Hematopoietic multipotent progenitor cell treated with erythropoietin and hydrocortisone succinate and interleukin-3 and kit ligand, for 17 days (in vitro differentiated cells): ENCODE measurements around the gene CRYGB.
"Not testable (repeated sequence)": the region's sequence is repeated elsewhere in the genome, so short reads cannot be mapped to it uniquely, and the experiment has no call there.

ENCODE experiments used
- DNase-seq: peaks from one replicate; pipeline ENCODE4 v3.0.0-alpha.2; 2015; ENCODE audit warnings: low spot score

The CRYGB gene

GRCh38 chr2:208112969-208113368 lies 33.0 kb downstream of the CRYGB start:
- DNase-seq = no peak

DNA sequence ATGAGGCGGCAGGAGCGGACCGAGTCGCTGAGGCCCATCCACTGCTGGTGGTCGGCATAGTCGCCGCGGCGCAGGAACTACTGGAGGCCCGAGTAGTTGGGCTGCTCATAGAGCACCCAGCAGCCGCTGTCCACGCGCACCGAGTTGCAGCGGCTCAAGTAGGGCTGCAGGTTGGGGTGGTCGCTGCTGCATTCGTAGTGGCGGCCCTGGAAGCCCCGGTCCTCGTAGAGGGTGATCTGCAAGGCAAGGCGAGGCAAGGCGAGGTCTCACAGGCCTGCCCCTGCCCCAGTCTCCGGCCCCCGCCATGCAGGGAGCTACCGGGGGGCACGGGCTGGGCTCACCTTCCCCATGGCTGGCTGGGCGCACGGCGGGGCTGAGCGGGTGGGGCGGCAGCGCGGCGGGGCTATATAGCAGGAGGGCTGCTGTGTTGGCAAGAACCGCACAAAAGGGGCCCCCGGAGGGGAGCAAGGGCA lies 33.6 kb downstream of the CRYGB start:
- not testable (repeated sequence) for DNase-seq

DNA sequence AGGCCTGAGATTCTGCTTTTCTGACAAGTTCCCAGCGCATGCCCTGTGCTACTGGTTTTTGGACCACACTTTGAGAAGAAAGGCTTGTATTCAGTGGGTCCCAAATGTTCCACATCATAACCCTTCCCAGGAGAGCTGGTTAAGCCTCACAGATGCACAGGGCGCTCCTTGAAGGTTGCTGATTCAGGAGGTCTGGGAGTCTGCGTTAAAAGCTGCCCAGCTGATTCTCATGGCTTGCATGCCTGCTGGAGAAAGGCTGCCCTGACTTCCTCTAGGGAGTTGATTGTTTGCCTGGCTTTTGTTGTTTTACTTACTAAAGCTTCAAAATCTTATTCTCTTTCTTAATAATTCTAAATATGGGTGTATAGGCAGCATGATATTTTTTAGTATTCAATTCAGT lies 42.3 kb downstream of the CRYGB start:
- no peak for DNase-seq

- DNase-seq = no peak
These were observed 44.0 kb downstream of the CRYGB start for GRCh38 chr2:208101716-208102631.

DNA sequence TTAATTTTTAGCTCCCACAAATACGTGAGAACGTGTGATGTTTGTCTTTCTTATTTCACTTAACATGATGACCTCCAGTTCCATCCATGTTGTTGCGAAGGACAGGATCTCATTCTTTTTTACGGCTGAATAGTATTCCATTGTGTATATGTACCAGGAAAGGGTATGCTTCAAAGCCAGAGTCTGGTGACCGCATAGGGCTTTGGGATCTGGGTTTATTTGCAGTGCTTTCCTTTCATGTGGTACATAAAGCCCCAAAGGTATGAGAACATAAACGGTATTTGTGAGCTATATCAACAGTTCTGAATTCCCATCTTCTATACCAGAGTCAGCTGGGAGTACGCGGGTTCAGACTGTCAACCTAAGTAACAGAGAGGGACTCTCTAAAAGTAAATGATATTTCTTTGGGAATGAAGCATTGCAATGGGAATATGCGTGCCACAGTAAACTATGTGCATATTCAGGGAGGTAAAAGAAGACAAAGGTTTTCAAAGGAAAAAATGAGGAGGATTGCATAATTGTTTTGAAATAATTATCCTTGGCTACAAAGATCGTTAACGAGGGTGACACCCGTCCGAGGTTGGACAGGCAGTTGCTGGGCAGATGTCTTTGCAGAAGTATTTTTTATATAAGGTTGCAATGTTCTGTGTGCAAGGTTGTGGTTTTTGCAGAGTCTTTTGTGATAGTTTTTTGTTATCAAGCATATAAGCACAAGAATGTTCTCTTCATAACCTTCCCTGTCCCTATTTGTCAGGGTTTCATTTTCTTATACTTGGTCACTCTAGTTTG lies 46.1 kb downstream of the CRYGB start:
- no peak for DNase-seq

- not testable (repeated sequence) for DNase-seq
These were observed 47.3 kb downstream of the CRYGB start for GRCh38 chr2:208098701-208099100.

DNA sequence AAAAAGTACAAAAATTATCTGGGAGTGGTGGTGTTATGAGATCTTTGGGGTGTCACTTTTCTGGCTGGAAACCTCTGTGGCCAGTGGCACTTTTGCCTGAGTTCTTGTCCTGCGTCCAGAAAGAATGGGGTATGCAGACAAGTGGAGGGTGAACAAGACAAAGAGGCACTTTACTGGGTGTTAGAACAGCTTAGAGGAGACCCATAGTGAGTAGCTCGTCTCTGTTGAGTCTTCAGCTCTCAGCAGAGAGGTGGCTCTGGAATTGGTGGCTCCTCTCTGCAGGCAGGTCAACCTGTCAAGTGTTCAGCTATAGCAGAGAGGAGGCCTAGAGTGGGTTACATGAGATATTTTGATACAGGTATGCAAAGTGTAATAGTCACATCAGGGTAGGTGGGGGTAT lies 47.7 kb downstream of the CRYGB start:
- no peak for DNase-seq

- DNase-seq = no peak
These were observed 48.2 kb downstream of the CRYGB start for GRCh38 chr2:208097801-208098200.

DNA sequence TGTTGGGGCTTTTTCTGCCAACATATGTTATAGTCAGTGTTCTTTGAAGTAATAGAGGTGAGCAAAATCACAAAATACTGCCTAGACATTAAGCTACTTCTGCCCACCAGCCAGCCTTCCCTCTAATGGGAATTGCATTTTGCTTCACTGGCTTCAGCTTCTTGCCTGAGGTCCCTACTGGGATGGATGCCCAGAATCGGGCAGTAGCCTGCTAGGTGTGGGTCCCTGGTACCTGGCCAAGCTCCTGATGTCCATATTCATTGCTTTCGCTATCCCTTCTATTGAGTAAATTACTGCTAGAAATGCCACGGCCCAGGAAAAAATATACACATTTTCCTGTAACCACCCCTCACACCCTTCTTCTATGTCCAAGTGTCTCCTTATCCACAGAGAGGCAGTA lies 48.6 kb downstream of the CRYGB start:
- DNase-seq = no peak

DNA sequence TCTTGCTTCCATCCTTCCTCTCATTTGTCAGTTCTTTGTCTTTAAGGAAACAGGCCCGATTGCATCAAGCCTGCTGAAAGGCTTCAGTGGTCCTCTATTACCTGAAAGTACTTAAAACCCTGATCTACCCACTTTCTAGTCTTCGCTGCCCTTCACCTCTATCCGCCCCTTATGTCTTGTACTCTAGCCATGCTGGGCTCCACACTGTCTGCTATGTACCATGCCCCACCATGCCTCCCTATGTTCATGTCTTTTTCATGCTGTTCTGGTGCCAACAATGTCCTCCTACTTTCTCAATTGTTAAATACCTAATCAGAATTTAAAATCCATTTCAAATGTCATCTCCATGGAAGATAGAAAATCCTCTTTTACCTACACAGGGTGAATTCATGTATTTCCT lies 49.9 kb downstream of the CRYGB start:
- DNase-seq = no peak

GRCh38 chr2:208093128-208093527 lies 52.8 kb downstream of the CRYGB start:
- no peak for DNase-seq
